Spinal cord (tissue), 10 donors: ENCODE data around the gene SEMA3E. TPM values are rescaled to one million over a fixed set of nuclear protein-coding genes. Genes with fewer than 3 reads are reported as not detected.

Experiments
- DNase-seq, 6 donors: peaks; one replicate each; pipeline versions ENCODE4 v3.0.0 to v3.0.0-alpha.2; 2013 to 2015; ENCODE audit warnings: low spot score in 6 of 6, low read depth in 4 of 6
- H3K27ac ChIP-seq: one replicate; pipeline ENCODE4 v1.5.1; 2013; ENCODE audit warnings: low read depth, low read length, control low read depth
- H3K27me3 ChIP-seq: one replicate; pipeline ENCODE4 v1.6.1; 2013; ENCODE audit warnings: low read length; ENCODE audit not compliant: control insufficient read depth, insufficient read depth
- H3K36me3 ChIP-seq: one replicate; pipeline ENCODE4 v1.6.1; 2013; ENCODE audit warnings: low read length; ENCODE audit not compliant: control insufficient read depth, insufficient read depth
- H3K4me1 ChIP-seq: one replicate; pipeline ENCODE4 v1.6.1; 2013; ENCODE audit warnings: low read length; ENCODE audit not compliant: control insufficient read depth, insufficient read depth
- H3K4me3 ChIP-seq: one replicate; pipeline ENCODE4 v1.5.1; 2013; ENCODE audit warnings: low read depth, low read length, control low read depth
- H3K9me3 ChIP-seq: one replicate; pipeline ENCODE4 v1.6.1; 2013; ENCODE audit warnings: low read length; ENCODE audit not compliant: control insufficient read depth, insufficient read depth
- WGBS: methylation state at CpG from one replicate; pipeline ENCODE4 v1.1.5; 2013; ENCODE audit warnings: missing lambda C conversion rate; ENCODE audit not compliant: insufficient coverage; 5-methylcytosine and 5-hydroxymethylcytosine counted together
- long read RNA-seq, 4 donors: transcript quantifications; one replicate each; lab custom pipeline, GENCODE V29; 2026
- polyA plus RNA-seq, 2 donors: library from polyadenylated mRNA; unstranded; fragments of 120-200 nt; gene quantifications; one replicate each; pipeline ENCODE4 v1.2.1, GENCODE V29; 2013; ENCODE audit not compliant: insufficient read length in 2 of 2
- total RNA-seq, 2 donors: library from RNA; depleted of rRNA in 1 of 2; stranded (reverse); fragments of 120-200 nt in 1 of 2; fragments of >200 nt in 1 of 2; gene quantifications; one replicate each; pipeline versions ENCODE4 v1.2.3 to v1.2.4, GENCODE V29; 2013 to 2014
- donor health status: healthy.

Gene SEMA3E
- total RNA-seq (10 to 100 TPM in 1 of 2 donors, 1 to 10 TPM in 1; 8.3 to 11.8 TPM), polyA plus RNA-seq (1 to 10 TPM; 2.8 to 5.8 TPM)
- long read RNA-seq, donor 1, result 0 reads
- long read RNA-seq, donor 2, full-length matches to known transcripts, result 1 of 1 reads
- long read RNA-seq, donor 2, partial matches to known transcripts, result 0 of 1 reads
- long read RNA-seq, donor 2, other reads (novel, unspliced or antisense), result 0 of 1 reads
- long read RNA-seq, donor 3, full-length matches to known transcripts, result 1 of 1 reads
- long read RNA-seq, donor 3, partial matches to known transcripts, result 0 of 1 reads
- long read RNA-seq, donor 3, other reads (novel, unspliced or antisense), result 0 of 1 reads
- long read RNA-seq, donor 4, full-length matches to known transcripts, result 3 of 8 reads
- long read RNA-seq, donor 4, partial matches to known transcripts, result 5 of 8 reads
- long read RNA-seq, donor 4, other reads (novel, unspliced or antisense), result 0 of 8 reads

GRCh38 chr7:83648464-83649241 is at the start of gene SEMA3E:
Gene SEMA3E (minus strand): TSS chr7:83649139.
- WGBS, result under 1% methylated on average over 16 of the region's 25 CpGs
- peaks cover 7% of the 10 kb centered on the region for H3K4me1 ChIP-seq
- H3K4me3 ChIP-seq, result peak within 1 kb of the TSS; percentile 61
- DNase-seq, result peak in 5 of 6 donors; percentile 22 to 71 (median 25)
- peak within 1 kb of the TSS; percentile 19 for H3K27ac ChIP-seq
- H3K9me3 ChIP-seq, result no peaks in the 10 kb centered on the region
- H3K36me3 ChIP-seq, result no peaks in the 10 kb centered on the region
- H3K27me3 ChIP-seq, result no peaks in the 10 kb centered on the region

GRCh38 chr7:83697804-83698530 is 49.0 kb upstream of the SEMA3E start:
- peak in 3 of 6 donors; percentile 4 to 34 (median 9) for DNase-seq
- H3K27ac ChIP-seq, result no peak overlapping the region
- no peak overlapping the region for H3K4me3 ChIP-seq
- H3K36me3 ChIP-seq, result no peaks in the 10 kb centered on the region
- H3K27me3 ChIP-seq, result no peaks in the 10 kb centered on the region
- no peaks in the 10 kb centered on the region for H3K9me3 ChIP-seq
- WGBS, result no CpG with 5 or more reads among the region's 5 CpGs
- H3K4me1 ChIP-seq, result no peaks in the 10 kb centered on the region

GRCh38 chr7:83696101-83696500 is 47.2 kb upstream of the SEMA3E start:
- no peaks in the 10 kb centered on the region for H3K27me3 ChIP-seq
- no peaks in the 10 kb centered on the region for H3K36me3 ChIP-seq
- H3K4me1 ChIP-seq, result no peaks in the 10 kb centered on the region
- no peak overlapping the region for H3K27ac ChIP-seq
- H3K4me3 ChIP-seq, result no peak overlapping the region
- 93% methylated on average over 2 of the region's 2 CpGs for WGBS
- DNase-seq, result no peak
- no peaks in the 10 kb centered on the region for H3K9me3 ChIP-seq

- Histone ChIP-seq H3K27ac (no peak overlapping the region), H3K4me3 (no peak overlapping the region), H3K36me3 (no peaks in the 10 kb centered on the region), H3K9me3 (no peaks in the 10 kb centered on the region), H3K27me3 (no peaks in the 10 kb centered on the region), H3K4me1 (no peaks in the 10 kb centered on the region)
- DNase-seq, result no peak
- WGBS, result 64% methylated on average over 1 of the region's 3 CpGs
Measured at GRCh38 chr7:83695128-83695960, 46.4 kb upstream of the SEMA3E start.

GRCh38 chr7:83693256-83693655 is 44.3 kb upstream of the SEMA3E start:
- WGBS, result 89% methylated on average over 1 of the region's 1 CpG
- Histone ChIP-seq H3K4me3 (no peak overlapping the region), H3K9me3 (no peaks in the 10 kb centered on the region), H3K36me3 (no peaks in the 10 kb centered on the region), H3K27ac (no peak overlapping the region), H3K4me1 (no peaks in the 10 kb centered on the region), H3K27me3 (no peaks in the 10 kb centered on the region)
- no peak for DNase-seq

- Histone ChIP-seq H3K27me3 (no peaks in the 10 kb centered on the region), H3K9me3 (no peaks in the 10 kb centered on the region), H3K27ac (no peak overlapping the region), H3K4me1 (no peaks in the 10 kb centered on the region), H3K4me3 (no peak overlapping the region), H3K36me3 (no peaks in the 10 kb centered on the region)
- 54% methylated on average over 4 of the region's 4 CpGs for WGBS
- no peak for DNase-seq
Measured at GRCh38 chr7:83691095-83691494, 42.2 kb upstream of the SEMA3E start.

- DNase-seq, result no peak
Measured at GRCh38 chr7:83689855-83690254, 40.9 kb upstream of the SEMA3E start.

GRCh38 chr7:83686416-83686815 is 37.5 kb upstream of the SEMA3E start:
- no peaks in the 10 kb centered on the region for H3K9me3 ChIP-seq
- no peak overlapping the region for H3K4me3 ChIP-seq
- no peaks in the 10 kb centered on the region for H3K36me3 ChIP-seq
- no peaks in the 10 kb centered on the region for H3K4me1 ChIP-seq
- no peak for DNase-seq
- no peaks in the 10 kb centered on the region for H3K27me3 ChIP-seq
- H3K27ac ChIP-seq, result no peak overlapping the region
- no CpG with 5 or more reads among the region's 1 CpG for WGBS

More at GRCh38 chr7:83689855-83690254, 40.9 kb upstream of the SEMA3E start:
- no peaks in the 10 kb centered on the region for H3K4me1 ChIP-seq
- no peaks in the 10 kb centered on the region for H3K36me3 ChIP-seq
- no peaks in the 10 kb centered on the region for H3K9me3 ChIP-seq
- H3K27me3 ChIP-seq, result no peaks in the 10 kb centered on the region
- no peak overlapping the region for H3K27ac ChIP-seq
- WGBS, result no CpG with 5 or more reads among the region's 1 CpG
- no peak overlapping the region for H3K4me3 ChIP-seq

GRCh38 chr7:83684928-83685327 is 36.0 kb upstream of the SEMA3E start:
- DNase-seq, result no peak
- Histone ChIP-seq H3K9me3 (no peaks in the 10 kb centered on the region), H3K27ac (no peak overlapping the region), H3K4me1 (no peaks in the 10 kb centered on the region), H3K27me3 (no peaks in the 10 kb centered on the region), H3K36me3 (no peaks in the 10 kb centered on the region), H3K4me3 (no peak overlapping the region)
- WGBS, result 83% methylated on average over 2 of the region's 3 CpGs
